DND-41 (cell line): ENCODE measurements around the gene KRTCAP2.

Experiments
- CTCF ChIP-seq: IDR thresholded peaks from 2 replicates; pipeline ENCODE4 v1.5.1; 2012; ENCODE audit warnings: borderline replicate concordance, low read length, moderate library complexity, mild to moderate bottlenecking; ENCODE audit not compliant: poor library complexity, severe bottlenecking; ENCODE audit errors: extremely low read depth
- EZH2 ChIP-seq: IDR thresholded peaks from 3 replicates; pipeline ENCODE4 v1.6.1; 2012; ENCODE audit warnings: borderline replicate concordance, low read depth, mild to moderate bottlenecking, moderate library complexity, low read length, inconsistent platforms; ENCODE audit not compliant: severe bottlenecking

GRCh38 chr1:155182052-155182550, 9.0 kb upstream of the KRTCAP2 start:
- no peak for TF ChIP-seq CTCF
- TF ChIP-seq EZH2, result no peak
